ENCODE results near the gene BPIFB1.

The BPIFB1 gene

DNA sequence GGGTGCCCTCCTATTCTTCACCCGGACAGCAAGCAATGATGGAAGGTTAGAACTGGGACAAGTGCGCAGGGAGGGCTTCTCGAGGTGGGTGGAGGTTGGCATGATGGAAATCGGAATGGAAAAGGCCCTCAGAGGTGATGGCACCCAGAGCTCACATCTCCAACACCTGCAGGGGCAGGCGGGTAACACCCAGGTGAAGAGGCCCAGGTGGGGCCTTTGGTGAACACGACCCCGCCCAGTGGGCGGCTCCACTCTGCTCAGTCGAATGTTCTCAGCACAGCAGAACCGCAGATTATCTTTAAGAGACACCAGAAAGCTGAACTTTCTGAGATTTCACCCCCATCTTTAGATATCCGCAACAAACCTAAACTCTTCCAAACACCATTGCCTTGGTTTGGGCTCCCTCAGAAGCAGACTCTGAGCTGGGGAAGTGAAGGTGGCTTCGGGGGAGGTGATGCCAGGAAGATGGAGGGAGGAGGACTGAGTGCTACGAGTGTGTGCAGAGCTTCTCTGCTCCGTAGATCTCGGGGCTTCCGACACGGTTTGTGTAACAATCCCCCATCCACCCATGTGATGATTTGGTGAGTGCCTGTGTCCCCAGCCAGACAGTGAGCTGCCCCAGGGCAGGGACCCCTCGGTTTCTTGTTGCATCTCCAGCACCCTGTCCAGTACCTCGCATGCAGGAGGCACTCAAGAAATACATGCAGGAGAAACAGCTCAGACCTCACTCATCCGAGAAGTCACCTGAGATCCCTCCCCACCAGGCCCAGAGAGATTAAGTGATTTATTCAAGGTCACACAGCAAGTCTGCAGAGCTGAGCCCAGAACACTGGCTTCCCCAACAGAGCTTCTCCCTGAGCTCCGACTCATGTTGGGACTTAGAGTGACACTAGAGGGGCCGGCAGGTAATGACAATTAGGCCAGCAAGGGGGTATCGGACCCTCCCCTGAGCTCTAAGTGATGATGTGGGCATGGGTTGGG lies 45.4 kb downstream of the BPIFB1 start:
- no peak for DNase-seq

DNA sequence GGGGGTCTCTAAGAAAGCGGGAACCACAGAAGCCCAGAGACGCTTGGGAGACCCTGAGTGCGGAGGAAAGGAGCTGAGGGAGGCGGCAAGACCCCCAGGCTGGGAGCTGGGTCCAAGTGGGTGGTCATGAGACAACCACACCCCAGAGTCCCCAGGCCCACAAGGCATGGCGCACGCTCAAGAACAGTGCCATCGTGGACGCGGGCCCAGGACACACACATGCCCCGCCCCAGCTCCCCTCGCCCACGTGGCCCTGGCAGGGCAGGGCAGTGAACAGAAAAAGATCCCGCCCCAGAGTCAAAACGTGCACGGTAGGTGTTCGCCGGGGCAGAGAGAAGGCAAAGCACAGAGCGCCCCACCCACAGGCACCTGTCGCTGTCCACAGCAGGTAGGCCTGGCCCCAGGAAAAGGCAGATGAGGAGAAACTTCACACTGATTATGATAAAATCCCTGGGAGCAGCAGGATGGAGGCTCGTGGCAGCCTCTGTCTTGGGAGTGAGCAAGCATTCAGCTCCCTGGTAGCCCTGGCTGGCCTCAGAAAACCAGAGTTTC lies 50.0 kb downstream of the BPIFB1 start:
- no peak for DNase-seq

DNA sequence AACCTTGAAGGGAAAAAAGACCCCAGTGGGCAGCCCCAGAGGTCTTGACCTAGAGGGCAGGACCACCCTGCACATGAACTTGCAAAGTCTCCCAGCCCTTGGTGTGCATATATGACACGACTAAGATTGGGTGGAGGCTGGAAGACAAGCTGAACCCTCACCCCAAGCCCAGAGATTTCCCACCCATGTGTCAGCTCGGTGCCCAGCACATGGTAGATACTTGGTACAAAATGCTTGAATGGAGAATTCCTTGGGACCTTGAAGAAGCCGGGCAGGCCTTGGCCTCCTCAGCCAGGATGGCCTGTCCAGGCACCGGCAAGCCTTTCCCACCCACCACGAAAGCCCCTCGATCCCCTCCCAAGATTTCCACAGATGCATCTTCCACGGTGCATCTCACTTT lies 50.6 kb downstream of the BPIFB1 start:
- no peak for DNase-seq

DNA sequence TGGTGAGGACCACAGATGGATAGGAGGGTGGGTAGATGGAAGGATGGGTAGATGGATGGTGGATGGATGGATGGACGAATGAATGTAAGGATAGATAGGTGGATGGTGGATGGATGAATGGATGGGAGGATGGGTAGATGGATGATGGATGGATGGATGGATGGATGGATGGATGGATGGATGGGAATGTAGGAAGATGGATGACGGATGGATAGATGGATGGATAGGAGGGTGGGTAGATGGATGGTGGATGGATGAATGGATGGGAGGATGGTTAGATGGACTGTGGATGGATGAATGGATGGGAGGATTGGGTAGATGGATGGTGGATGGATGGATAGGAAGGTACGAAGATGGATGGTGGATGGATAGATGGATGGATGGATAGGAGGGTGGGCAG lies 51.1 kb downstream of the BPIFB1 start:
- no peak for DNase-seq

DNA sequence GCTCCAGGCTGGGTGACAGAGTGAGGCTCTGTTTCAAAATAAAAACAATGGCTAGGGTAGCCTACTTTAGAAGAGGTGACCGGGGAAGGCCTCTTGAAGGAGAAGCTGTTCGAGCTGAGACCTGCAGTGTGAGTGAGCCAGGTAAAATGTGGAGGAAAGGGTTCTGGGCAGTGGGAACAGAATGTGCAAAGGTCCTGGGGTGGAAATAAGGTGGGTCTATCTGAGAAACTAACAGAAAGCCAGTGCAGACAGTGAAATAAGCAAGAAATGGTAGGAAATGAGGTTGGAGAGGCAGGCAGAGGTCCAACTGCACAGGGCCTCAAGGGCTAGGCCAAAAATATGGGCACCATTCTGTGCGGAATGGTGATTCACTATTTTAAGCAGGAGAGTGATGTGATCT lies 53.4 kb downstream of the BPIFB1 start:
- DNase-seq = no peak

DNA sequence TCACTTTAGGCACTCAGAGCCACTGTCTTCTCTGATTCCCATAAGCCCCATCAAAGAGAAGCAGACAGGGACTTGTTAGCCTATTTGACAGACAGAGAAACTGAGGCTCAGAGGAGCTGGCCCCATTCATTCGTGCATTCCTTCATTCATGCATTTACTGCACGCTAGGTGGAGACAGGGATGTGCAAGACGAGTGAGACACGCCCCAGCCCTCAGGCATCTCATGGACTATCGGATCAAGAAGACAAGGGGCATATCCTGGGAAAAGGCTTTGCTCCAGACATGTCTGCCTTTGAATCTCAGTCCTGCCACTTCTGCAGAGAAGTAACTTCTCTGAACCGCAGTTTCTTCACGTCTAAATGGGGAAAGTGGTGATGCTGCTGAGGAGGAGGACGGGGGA lies 54.1 kb downstream of the BPIFB1 start:
- no peak for DNase-seq

DNA sequence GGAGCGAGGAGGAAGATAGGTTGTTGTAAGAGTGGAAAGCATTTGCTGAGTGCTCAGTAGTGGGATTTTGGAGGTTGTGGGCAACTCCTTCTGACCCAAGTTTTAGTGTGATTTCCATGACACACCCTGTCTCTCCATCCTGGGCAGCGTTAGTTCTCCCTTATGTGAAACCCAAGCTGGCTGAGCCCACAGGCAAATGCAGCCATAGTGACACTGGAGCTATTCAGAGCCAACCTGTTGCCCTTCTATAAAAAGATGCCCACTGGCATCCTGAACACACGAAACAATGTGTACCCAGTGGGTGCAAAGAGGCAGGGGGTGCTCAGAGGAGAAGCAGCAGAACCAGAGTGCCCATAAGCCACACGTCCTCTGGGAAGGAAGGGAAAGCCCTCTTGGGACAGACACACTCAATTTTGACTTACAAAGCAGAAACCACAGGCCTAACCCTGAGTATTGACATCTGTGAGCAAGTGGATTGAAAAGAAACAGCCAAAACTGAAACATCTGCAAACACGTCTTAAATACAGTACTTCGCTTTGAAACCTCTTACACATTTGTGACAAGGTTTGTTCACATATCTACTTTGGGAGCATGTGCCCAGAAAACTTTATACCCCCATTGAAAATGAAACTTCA lies 54.6 kb downstream of the BPIFB1 start:
- DNase-seq = no peak

DNA sequence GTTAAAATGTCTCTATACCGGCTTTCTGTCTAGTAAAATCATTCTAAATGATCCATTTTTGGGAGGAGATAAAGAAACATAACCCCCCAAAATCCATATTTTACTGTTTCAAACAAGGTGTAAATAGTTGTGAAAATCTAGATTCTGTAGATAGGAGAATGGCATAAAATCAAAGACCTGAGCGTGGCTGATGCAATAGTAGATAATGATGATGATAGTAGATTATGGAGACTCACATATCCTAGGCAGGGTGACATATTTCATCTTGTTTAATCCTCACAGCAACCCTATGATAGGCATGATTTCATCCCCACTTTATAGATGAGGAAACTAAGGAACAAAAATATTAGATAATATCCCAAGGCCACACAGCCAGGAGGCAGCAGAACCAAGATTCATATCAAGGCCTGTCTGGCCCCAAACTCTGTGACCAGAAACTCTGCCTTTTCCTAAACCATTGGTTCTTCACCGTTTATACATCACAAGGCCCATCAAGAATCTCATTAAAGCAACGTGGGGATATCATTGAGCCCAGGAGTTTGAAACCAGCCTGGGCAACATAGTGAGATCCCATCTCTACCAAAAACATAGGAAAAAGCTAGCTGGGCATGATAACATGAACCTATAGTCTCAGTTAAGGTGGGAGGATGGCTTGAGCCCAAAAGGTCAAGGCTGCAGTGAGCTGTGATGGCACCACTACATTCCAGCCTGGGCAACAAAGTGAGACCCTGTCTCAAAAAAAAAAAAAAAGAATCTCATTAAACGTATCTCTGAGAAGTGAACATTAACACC lies 55.6 kb downstream of the BPIFB1 start:
- DNase-seq = no peak

DNA sequence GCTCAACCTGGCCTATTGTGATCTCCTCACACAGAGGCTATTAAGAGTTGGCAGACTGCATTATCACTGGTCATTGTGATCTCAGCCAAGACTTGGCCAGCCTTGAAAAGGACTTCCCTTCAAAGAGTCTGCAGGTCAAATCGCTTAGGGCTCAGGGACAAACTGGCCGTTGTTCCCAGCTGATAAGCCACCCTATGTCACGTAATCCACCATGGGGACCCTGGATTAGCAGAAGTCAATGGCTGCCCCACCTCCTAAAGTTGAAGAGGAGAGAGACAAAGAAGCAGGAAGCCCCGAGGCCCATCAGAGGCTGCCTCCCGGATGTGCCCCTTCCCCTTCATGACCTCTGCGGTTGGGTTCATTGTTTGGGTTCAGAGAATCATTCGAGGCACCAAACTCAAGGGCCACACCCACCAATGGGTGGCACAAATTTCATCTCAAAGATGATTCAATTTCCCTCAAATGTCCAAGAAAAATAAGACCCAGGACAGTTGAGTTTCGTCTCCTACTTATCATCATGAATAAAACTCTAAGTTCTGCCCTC lies 56.6 kb downstream of the BPIFB1 start:
- DNase-seq = no peak

DNA sequence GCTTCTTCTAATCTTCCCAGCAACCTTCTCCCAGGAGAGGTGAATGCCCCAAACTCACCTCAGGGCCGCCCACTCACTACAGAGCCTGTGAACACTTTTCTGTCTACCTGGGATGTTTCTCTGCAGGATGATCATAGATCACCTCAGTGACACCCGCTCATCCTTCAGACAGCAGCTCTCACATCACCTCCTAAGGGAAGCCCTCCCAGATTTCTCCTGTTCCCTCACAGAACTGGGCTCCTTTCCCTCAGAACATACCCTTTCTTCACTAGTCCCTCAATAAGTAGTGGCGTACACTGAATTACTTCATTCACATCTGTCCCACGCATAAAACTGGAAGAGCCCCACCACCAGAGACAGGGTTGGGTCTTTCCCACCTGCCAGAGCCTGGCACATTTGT lies 60.5 kb downstream of the BPIFB1 start:
- DNase-seq = no peak

DNA sequence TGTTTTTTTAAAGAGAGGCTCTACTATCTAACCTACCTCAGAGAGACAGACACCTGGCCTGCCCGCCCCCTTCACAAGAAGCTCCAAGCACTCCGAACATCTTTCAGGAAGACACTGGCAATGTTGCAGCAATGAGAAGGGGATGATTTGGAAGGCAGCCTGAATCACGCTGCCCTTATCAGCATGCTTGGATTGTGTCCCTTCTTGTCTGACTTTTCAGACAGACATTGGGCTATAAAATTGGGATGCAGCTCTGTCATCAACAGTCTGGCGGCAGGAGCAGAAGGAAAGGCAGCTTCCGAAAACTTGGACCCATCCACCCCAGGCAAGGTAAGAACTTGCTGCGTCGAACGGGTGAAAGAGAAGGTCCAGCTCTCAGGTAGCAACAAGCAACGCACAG lies 62.3 kb downstream of the BPIFB1 start:
- no peak for DNase-seq

DNA sequence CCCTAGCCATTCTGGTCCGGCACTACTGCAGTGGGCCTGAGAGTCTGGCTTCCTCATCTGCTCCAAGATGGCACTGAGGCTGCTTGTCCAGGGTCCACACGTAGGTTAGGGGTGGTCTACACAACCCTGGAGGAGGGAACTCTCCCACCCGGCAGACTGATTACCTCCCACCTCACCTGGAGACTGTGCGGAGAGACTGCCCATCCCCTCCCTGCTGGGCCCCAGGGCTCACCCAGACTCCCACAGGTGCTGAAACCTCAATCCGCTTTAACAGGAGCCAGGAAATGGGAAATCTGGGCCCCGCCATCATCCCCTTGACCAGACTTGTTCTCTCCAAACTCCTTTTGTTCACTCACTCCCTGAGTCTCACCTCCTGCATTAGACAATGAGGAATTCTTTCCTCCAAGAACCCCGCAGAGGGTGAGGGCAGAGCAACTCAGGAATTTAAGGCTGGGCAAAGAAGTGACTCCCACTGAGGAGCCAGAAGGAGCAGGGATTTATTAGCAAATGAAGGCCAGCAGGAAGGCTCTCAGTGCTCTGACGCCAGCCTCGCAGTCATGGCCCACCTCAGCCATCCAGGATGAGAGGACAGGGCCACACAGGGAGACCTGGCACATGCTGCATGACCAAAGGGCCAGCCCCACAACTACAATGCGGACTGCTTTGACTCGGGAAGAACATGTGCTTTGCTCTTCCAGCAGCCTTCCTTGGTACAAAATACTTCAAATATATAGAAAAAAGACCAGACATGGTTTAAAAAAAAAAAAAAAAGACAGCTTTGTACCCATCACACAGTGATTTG lies 65.3 kb downstream of the BPIFB1 start:
- DNase-seq = no peak

DNA sequence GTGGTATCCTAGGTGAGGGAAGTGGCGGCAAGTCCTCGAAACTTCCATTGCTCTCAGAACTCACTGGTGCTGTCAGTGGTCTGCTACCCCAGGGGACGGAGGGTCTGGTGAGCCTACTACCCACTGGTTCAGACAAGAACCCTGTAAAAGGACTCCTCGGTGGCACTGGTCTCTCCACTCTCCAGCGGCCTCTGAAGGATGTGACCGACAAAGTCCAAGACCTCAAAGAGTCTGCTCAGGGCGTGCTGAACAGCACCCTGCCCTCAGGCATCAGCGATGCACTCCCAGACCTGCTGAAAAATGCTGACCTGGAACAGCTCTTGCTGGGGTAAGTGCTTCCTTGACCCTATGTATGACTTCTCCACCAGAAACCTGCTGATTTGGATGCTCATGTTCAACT lies 66.5 kb downstream of the BPIFB1 start:
- DNase-seq = no peak

DNA sequence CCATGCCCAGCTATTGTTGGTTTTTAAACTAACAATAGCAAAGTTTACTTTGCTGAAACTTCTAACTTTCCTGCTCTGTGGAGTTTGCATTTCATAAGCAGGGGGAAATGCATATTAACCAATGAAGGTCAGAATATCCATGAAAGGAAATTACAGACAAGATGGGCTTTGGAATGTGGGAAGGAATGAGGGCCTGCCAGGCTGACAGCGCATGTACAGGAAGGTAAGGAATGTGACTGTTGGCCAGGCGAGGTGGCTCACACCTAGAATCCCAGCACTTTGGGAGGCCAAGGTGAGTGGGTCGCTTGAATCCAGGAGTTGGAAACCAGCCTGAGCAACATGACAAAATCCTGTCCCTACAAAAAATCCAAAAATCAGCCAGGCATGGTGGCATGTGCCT lies 68.7 kb downstream of the BPIFB1 start:
- DNase-seq = no peak

DNA sequence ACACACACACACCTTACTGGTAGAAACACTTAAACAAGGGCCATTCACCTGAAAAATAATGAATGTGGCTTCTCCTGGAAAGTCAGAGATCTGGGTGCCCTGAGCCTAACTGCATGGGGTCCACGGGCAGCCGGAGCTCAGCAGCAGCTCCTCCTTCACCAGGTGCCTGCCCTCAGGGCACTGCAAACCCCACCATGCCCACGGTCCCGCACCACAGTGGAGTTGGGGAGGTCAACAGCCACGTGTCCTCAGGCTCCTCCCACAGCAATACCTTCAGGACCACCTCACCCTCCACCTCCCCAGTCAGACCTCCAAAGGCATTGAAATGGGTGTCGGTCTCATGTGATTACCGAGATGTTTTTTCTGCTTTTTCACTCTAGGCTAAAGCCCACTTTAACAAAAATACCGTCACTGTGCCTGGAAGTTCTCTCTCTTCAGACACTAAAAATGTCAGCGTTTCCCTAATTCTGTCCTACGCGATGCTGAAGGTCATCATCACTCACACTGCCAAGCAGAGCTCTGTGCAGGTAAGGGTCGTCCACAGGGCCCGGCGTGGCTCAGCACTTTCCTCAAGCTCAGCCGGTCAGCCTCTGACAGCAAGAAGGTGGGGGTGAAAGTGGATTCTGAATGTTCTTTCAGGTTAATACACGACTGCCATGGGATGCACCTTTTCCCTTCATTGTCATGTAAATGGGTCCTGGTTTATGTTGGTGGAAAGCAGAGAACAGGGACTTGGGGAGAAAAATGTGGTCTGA lies 69.4 kb downstream of the BPIFB1 start:
- DNase-seq = no peak

DNA sequence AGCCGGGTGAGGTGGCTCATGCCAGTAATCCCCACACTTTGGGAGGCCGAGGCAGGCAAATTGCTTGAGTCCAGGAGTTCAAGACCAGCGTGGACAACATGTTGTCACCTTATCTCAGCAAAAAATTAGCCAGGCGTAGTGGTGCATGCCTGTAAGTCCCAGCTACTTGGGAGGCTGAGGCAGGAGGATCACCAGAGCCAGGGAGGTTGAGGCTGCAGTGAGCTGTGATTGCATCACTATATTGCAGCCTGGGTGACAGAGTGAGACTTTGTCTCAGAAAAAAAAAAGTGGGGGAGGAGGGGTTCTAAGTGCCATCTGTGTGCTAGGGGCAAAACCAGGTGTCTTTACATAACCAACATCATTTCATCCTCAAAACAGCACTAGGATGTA lies 70.0 kb downstream of the BPIFB1 start:
- DNase-seq = no peak

Measured in activated CD4-positive, CD25-positive, alpha-beta regulatory T cell treated with anti-CD3 and anti-CD28 coated beads, Interleukin-2, amount 50 U/mL, for 72 hours (primary cell).